Lung (tissue), 12 donors: ENCODE data around the gene SSBP3. TPM values are rescaled to one million over a fixed set of nuclear protein-coding genes. Genes with fewer than 3 reads are reported as not detected.
A peak's percentile ranks its signal among the peaks of the same experiment; 100 is the strongest.

Source experiments
- ATAC-seq: fragments of 200-7000 bp; cut with Tn5 transposase; one replicate; pipeline ENCODE4 v1.9.1; 2020; ENCODE audit warnings: moderate number of reproducible peaks; ENCODE audit not compliant: insufficient read depth, low FRiP score
- DNase-seq, 3 donors: peaks; one replicate each; pipeline ENCODE4 v3.0.0-alpha.2; 2013 to 2017
- H3K27ac ChIP-seq, 2 donors: one replicate each; pipeline ENCODE4 v1.5.1; 2013; ENCODE audit warnings: mild to moderate bottlenecking in 2 of 2, moderate library complexity in 2 of 2, control low read depth in 1 of 2, inconsistent platforms in 1 of 2, low read depth in 1 of 2, low read length in 1 of 2
- H3K27me3 ChIP-seq, 3 donors: one replicate each; pipeline ENCODE4 v1.5.1; 2013; ENCODE audit warnings: low read length in 2 of 3; ENCODE audit not compliant: control insufficient read depth in 3 of 3, insufficient read depth in 3 of 3
- H3K36me3 ChIP-seq, 4 donors: one replicate each; pipeline ENCODE4 v1.5.1; 2013; ENCODE audit warnings: low read length in 4 of 4, mild to moderate bottlenecking in 1 of 4, moderate library complexity in 1 of 4; ENCODE audit not compliant: control insufficient read depth in 4 of 4, insufficient read depth in 4 of 4
- H3K4me1 ChIP-seq, 5 donors: one replicate each; pipeline ENCODE4 v1.5.1; 2013; ENCODE audit warnings: low read length in 5 of 5, mild to moderate bottlenecking in 2 of 5, moderate library complexity in 1 of 5; ENCODE audit not compliant: control insufficient read depth in 5 of 5, insufficient read depth in 5 of 5
- H3K4me3 ChIP-seq: one replicate; pipeline ENCODE4 v1.5.1; 2013; ENCODE audit warnings: mild to moderate bottlenecking, control low read depth, moderate library complexity
- H3K9ac ChIP-seq, 2 donors: one replicate each; pipeline ENCODE4 v1.5.1; 2013; ENCODE audit warnings: low read length in 2 of 2, control low read depth in 1 of 2; ENCODE audit not compliant: insufficient read depth in 1 of 2
- H3K9me3 ChIP-seq, 4 donors: one replicate each; pipeline ENCODE4 v1.5.1; 2013; ENCODE audit warnings: low read length in 3 of 4, mild to moderate bottlenecking in 1 of 4, moderate library complexity in 1 of 4; ENCODE audit not compliant: control insufficient read depth in 4 of 4, insufficient read depth in 3 of 4
- WGBS, 2 donors: extraction: QIAGEN DNeasy Blood & Tissue Kit; methylation state at CpG; one replicate each; pipeline ENCODE4 v1.1.7; 2013; 5-methylcytosine and 5-hydroxymethylcytosine counted together
- polyA plus RNA-seq, 2 donors: library from polyadenylated mRNA; stranded (reverse); fragments of 200-250 nt; gene quantifications; one replicate each; pipeline ENCODE4 v1.2.1, GENCODE V29; 2013
- total RNA-seq, 2 donors: library from RNA; depleted of rRNA in 1 of 2; stranded (reverse); fragments of >200 nt in 1 of 2; gene quantifications; one replicate each; pipeline ENCODE4 v1.2.1, GENCODE V29; 2014 to 2021
- TF ChIP-seq, protein P1 (sequence below): IDR thresholded peaks from 2 replicates; pipeline ENCODE4 v1.5.1; 2012; ENCODE audit warnings: mild to moderate bottlenecking; ENCODE audit errors: control extremely low read depth, extremely low read depth
- donor health status: control.
- donor health status: control.
- donor health status: Bipolar disorder and iron deficiency.
- donor health status: healthy.
- donor health status: DM: yes; HTN: yes; CAD: no.

Gene SSBP3
- total and polyA plus RNA-seq, 4 donors: 15.9 to 47.8 (median 34.8) TPM

DNA sequence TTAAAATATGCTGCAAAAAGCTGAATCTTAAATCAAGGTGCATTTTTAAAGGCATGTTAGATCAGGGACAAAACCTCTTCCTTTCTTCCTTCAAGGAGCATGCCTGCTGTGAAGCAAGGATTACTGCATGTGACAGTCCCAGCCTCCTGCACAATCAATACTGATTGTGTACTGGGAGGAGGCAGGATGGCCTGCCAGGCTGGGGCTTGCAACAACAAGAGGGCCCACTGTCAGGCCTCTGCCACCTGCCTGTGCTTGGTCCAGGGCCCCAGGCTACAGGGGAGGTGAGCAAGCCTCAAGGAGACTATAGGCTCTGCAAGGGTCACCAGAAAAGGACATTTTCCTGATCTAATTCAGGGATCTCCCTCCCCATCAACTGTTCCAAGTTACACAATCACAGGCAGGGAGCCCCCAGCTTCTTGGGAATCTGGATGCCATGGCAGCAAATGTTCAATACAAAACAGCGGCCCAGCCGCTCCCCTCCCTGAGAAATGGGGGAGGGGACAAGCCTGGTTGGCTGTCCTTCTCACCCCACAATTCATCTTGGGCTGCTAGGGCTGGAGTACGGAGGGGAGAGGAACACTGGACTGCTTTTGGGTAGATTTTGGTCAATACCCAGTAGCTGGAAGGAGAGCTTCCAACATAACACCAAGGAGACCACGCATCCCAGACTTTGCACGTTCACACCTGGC is 76.7 kb downstream of the SSBP3 start:
- Histone ChIP-seq H3K27ac (no peak overlapping the region), H3K9ac (no peak overlapping the region), H3K27me3 (no peaks in the 10 kb centered on the region), H3K9me3 (no peaks in the 10 kb centered on the region), H3K36me3 (peaks cover 0 to 5% (median 0%) of the 10 kb centered on the region in 4 donors), H3K4me1 (peaks cover 29 to 96% (median 59%) of the 10 kb centered on the region in 5 donors), H3K4me3 (no peak overlapping the region)
- ATAC-seq (no peak), DNase-seq (peak; percentile 75 to 81 (median 77))
- TF ChIP-seq, protein P1, sequence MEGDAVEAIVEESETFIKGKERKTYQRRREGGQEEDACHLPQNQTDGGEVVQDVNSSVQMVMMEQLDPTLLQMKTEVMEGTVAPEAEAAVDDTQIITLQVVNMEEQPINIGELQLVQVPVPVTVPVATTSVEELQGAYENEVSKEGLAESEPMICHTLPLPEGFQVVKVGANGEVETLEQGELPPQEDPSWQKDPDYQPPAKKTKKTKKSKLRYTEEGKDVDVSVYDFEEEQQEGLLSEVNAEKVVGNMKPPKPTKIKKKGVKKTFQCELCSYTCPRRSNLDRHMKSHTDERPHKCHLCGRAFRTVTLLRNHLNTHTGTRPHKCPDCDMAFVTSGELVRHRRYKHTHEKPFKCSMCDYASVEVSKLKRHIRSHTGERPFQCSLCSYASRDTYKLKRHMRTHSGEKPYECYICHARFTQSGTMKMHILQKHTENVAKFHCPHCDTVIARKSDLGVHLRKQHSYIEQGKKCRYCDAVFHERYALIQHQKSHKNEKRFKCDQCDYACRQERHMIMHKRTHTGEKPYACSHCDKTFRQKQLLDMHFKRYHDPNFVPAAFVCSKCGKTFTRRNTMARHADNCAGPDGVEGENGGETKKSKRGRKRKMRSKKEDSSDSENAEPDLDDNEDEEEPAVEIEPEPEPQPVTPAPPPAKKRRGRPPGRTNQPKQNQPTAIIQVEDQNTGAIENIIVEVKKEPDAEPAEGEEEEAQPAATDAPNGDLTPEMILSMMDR: no peak
- WGBS, 2 donors: 86 to 90% methylated on average over 5 of the region's 5 CpGs

DNA sequence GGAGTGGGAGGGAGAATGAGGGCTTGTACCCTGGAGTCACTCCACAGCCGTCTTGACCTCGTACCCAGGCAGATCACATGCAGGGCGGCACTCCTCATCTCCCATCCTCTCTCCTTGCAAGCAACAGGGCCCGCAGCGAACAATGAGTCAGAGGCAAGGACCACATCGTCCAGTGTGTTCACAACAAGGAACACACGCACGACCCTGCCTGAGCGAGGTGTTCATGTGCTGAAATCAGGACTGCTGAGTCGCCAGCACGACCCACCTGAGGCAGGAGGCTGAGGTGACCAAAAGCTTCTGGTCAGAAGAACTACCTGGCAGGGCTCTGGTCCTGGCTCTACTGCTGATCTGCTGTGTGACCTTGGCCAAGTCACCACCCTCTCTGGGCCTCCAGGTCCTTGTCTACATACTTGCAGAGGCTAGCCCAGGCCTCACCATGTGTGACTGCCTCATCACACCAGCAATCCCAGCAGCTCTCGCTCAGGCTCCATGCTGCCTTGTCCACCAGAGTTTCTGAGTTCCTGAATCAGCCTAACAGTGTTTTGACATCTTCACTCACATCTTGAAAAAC is 78.0 kb downstream of the SSBP3 start:
- Histone ChIP-seq H3K9ac (no peak overlapping the region), H3K27me3 (no peaks in the 10 kb centered on the region), H3K27ac (peak overlapping the region in 1 of 2 donors; percentile 34), H3K4me3 (no peak overlapping the region), H3K36me3 (peaks cover 0 to 5% (median 0%) of the 10 kb centered on the region in 4 donors), H3K9me3 (no peaks in the 10 kb centered on the region), H3K4me1 (peaks cover 39 to 100% (median 64%) of the 10 kb centered on the region in 5 donors)
- ATAC-seq (no peak), DNase-seq (no peak)
- 89 to 90% methylated on average over 12 of the region's 12 CpGs for WGBS, 2 donors
- TF ChIP-seq, protein P1: no peak

DNA sequence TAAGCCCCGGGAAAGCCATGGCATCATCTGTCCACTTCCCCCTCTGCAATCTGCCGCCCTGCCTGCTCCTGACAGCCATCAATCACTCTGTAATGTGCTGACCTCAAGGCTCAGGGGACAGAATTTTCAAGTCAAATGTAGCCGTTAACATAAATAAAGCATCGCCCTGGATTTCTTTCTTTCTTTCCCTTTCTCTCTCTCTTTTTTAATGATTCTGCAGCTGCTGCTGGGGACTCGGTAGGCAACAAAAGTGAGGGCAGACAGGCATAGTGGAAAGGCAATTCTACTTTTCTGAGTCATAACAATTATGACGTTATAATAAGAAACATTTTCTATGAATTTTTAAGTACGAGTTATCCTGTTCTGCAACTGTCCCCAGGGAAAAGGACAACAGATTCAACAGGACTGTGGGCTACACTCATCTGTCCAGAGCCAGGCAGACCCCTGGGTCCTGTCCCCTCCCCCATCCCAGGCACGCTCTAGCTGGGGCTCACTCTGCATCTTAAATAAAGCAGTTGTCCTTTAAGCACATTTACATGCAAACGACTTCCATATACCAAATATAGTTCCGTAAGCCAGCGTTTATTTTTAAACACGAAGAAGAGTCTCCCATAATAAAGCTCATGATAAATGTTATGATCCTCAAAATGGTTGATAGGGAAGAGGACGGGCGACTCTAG is 78.7 kb downstream of the SSBP3 start:
- H3K36me3 ChIP-seq: peaks cover 0 to 5% (median 0%) of the 10 kb centered on the region in 4 donors
- H3K27ac ChIP-seq: peak overlapping the region in 1 of 2 donors; percentile 86
- peak in 1 of 3 donors; percentile 40 for DNase-seq
- WGBS, 2 donors: 68 to 70% methylated on average over 14 of the region's 14 CpGs
- H3K9ac ChIP-seq: peak overlapping the region in 1 of 2 donors; percentile 51
- ATAC-seq: no peak
- H3K4me3 ChIP-seq: no peak overlapping the region
- H3K9me3 ChIP-seq: no peaks in the 10 kb centered on the region
- no peaks in the 10 kb centered on the region for H3K27me3 ChIP-seq
- H3K4me1 ChIP-seq: peaks cover 35 to 100% (median 58%) of the 10 kb centered on the region in 5 donors
- TF ChIP-seq, protein P1: no peak
